HCT116 (cell line): ENCODE data around the gene CEP97. TPM values are rescaled to one million over a fixed set of nuclear protein-coding genes. Genes with fewer than 3 reads are reported as not detected.
A peak's percentile ranks its signal among the peaks of the same experiment; 100 is the strongest.
"Not testable (repeated sequence)": the region's sequence is repeated elsewhere in the genome, so short reads cannot be mapped to it uniquely, and the experiment has no call there.

Experiments used
- ATAC-seq: fragments of 200-7000 bp; cut with Tn5 transposase; 2 replicates; pipeline ENCODE4 v1.9.1; 2020; ENCODE audit warnings: mild to moderate bottlenecking, moderate library complexity
- BruUV-seq: library from RNA; stranded (reverse); fragments of 400-500 nt; replicated peaks from 2 replicates; lab custom pipeline; 2021; lab: Mats Ljungman, UMichigan
- CTCF ChIA-PET: fragments of 300-600 bp; sonication (Branson Sonifier 250); formaldehyde crosslinking; loops from one replicate; lab custom pipeline; 2021; ENCODE audit warnings: antibody characterized with exemption; lab: Charles Lee
- POLR2A ChIA-PET: fragments of 300-600, 350-600 bp; sonication (Branson Sonifier 250); formaldehyde crosslinking; loops from one replicate; lab custom pipeline; 2021; ENCODE audit warnings: antibody characterized with exemption; lab: Charles Lee
- RAD21 ChIA-PET, 2 experiments: fragments of 300-600 bp; sonication (Branson Sonifier 250); formaldehyde crosslinking; loops; one replicate each; lab custom pipeline; 2023; ENCODE audit warnings: low total read pairs in 2 of 2; ENCODE audit not compliant: uncharacterized antibody in 2 of 2, unreplicated experiment in 2 of 2, low non-redundant PET in 1 of 2; lab: Charles Lee
- DNase-seq: peaks from one replicate; pipeline ENCODE4 v3.0.0-alpha.2; 2010; ENCODE audit warnings: low read depth, low spot score
- H2AFZ ChIP-seq: fragments of 200-600 bp; shearing (Covaris generic), sonication (generic); 2 replicates; pipeline ENCODE4 v1.6.1; 2017; ENCODE audit warnings: low read depth, mixed run types, mixed read lengths, antibody characterized with exemption, low read length; ENCODE audit not compliant: poor library complexity, severe bottlenecking
- H3K27ac ChIP-seq: 2 replicates; pipeline ENCODE4 v1.5.1; 2012; ENCODE audit warnings: low read depth, low read length
- H3K27me3 ChIP-seq: fragments of 200-600 bp; sonication (generic); 2 replicates; pipeline ENCODE4 v1.6.1; 2016; ENCODE audit warnings: mixed run types, low read length, mixed read lengths; ENCODE audit not compliant: insufficient read depth
- H3K36me3 ChIP-seq, 2 experiments: fragments of 200-500 bp in 1 of 2; fragments of 200-600 bp in 1 of 2; sonication (Bioruptor generic) in 1 of 2; sonication (generic) in 1 of 2; 2 replicates each; pipeline versions ENCODE4 v1.5.1 to v1.6.1; 2014 to 2016; ENCODE audit warnings: low read length in 2 of 2, inconsistent platforms in 1 of 2, mixed read lengths in 1 of 2, mixed run types in 1 of 2; ENCODE audit not compliant: insufficient read depth in 2 of 2, control insufficient read depth in 1 of 2
- H3K4me1 ChIP-seq, 2 experiments: fragments of 200-600 bp in 1 of 2; sonication (generic) in 1 of 2; 2 replicates each; pipeline versions ENCODE4 v1.5.1 to v1.6.1; 2012 to 2017; ENCODE audit warnings: low read length in 2 of 2, inconsistent platforms in 1 of 2, mild to moderate bottlenecking in 1 of 2, mixed read lengths in 1 of 2, mixed run types in 1 of 2, moderate library complexity in 1 of 2; ENCODE audit not compliant: insufficient read depth in 2 of 2, control insufficient read depth in 1 of 2
- H3K4me2 ChIP-seq: fragments of 200-600 bp; sonication (generic); 2 replicates; pipeline ENCODE4 v1.6.1; 2017; ENCODE audit warnings: mixed run types, low read length, mixed read lengths
- H3K4me3 ChIP-seq, 2 experiments: fragments of 200-600 bp in 1 of 2; sonication (generic) in 1 of 2; replicated peaks in 1 of 2; 2 replicates each; pipeline ENCODE4 v1.5.1; 2011 to 2016; ENCODE audit warnings: low read length in 2 of 2, control low read depth in 1 of 2, low read depth in 1 of 2, mild to moderate bottlenecking in 1 of 2, mixed read lengths in 1 of 2, mixed run types in 1 of 2
- H3K79me2 ChIP-seq: fragments of 200-600 bp; sonication (generic); 2 replicates; pipeline ENCODE4 v1.6.1; 2017; ENCODE audit warnings: mild to moderate bottlenecking, mixed run types, low read length, moderate library complexity, mixed read lengths; ENCODE audit not compliant: insufficient read depth
- H3K9ac ChIP-seq: fragments of 200-600 bp; sonication (generic); 2 replicates; pipeline ENCODE4 v1.6.1; 2016; ENCODE audit warnings: low read length, mixed read lengths
- H3K9me2 ChIP-seq: fragments of 200-600 bp; sonication (generic), shearing (Covaris generic); 2 replicates; pipeline ENCODE4 v1.6.1; 2017; ENCODE audit warnings: mixed run types, mild to moderate bottlenecking, moderate library complexity; ENCODE audit not compliant: insufficient read depth
- H3K9me3 ChIP-seq, 2 experiments: fragments of 200-500 bp in 1 of 2; fragments of 200-600 bp in 1 of 2; sonication (Bioruptor generic) in 1 of 2; sonication (generic) in 1 of 2; 2 replicates each; pipeline ENCODE4 v1.6.1; 2014 to 2017; ENCODE audit warnings: low read length in 2 of 2, mixed read lengths in 2 of 2, inconsistent platforms in 1 of 2, low read depth in 1 of 2, mild to moderate bottlenecking in 1 of 2, mixed run types in 1 of 2, moderate library complexity in 1 of 2; ENCODE audit not compliant: control insufficient read depth in 1 of 2, insufficient read depth in 1 of 2
- H4K20me1 ChIP-seq: fragments of 200-600 bp; sonication (generic), shearing (Covaris generic); 2 replicates; pipeline ENCODE4 v1.6.1; 2017; ENCODE audit warnings: mixed run types, mild to moderate bottlenecking, moderate library complexity; ENCODE audit not compliant: insufficient read depth
- CTCF ChIP-seq, 3 experiments: fragments of 200-600 bp in 1 of 3; sonication (generic) in 1 of 3; IDR thresholded peaks in 2 of 3; conservative IDR thresholded peaks in 1 of 3; 2 replicates each; pipeline ENCODE4 v1.5.1; 2012 to 2017; ENCODE audit warnings: low read depth in 2 of 3, low read length in 2 of 3, antibody characterized with exemption in 1 of 3, borderline replicate concordance in 1 of 3, control low read depth in 1 of 3, mild to moderate bottlenecking in 1 of 3, mixed read lengths in 1 of 3, mixed run types in 1 of 3, moderate library complexity in 1 of 3; ENCODE audit not compliant: insufficient read depth in 1 of 3
- RAD21 ChIP-seq: IDR thresholded peaks from 2 replicates; pipeline ENCODE4 v1.6.1; 2012; ENCODE audit warnings: low read depth, mild to moderate bottlenecking
- intact Hi-C: fragments of 100-400 bp; cut with micrococcal nuclease; formaldehyde crosslinking; loops from 2 replicates; pipeline ENCODE4 v1.10.0; 2022
- total RNA-seq: library from RNA; stranded (reverse); gene quantifications from one replicate; pipeline ENCODE4 v1.2.1, GENCODE V29; 2021; ENCODE audit not compliant: unreplicated experiment

The CEP97 gene
- total RNA-seq, 1 experiment from 2014 or later = 15.7 TPM

- H3K27me3 ChIP-seq, intact Hi-C loops, H3K4me3 ChIP-seq, H4K20me1 ChIP-seq, H2AFZ ChIP-seq, CTCF ChIA-PET, H3K4me2 ChIP-seq, H3K9ac ChIP-seq, H3K4me1 ChIP-seq, H3K27ac ChIP-seq, H3K9me3 ChIP-seq, RAD21 ChIA-PET, BruUV-seq, POLR2A ChIA-PET, H3K79me2 ChIP-seq, H3K9me2 ChIP-seq, H3K36me3 ChIP-seq: not testable (repeated sequence)
- peak; percentile 98 for ATAC-seq
- peak; percentile 40 for DNase-seq
- peak; percentile 64 for TF ChIP-seq RAD21
- TF ChIP-seq CTCF (IDR thresholded peaks at IDR 0.05 in 2 of 3, conservative IDR thresholded peaks at IDR 0.05 in 1 of 3; ENCODE audit: borderline replicate concordance in 1 of 3, insufficient read depth in 1 of 3, low read depth in 2 of 3, low read length in 2 of 3) = peak; percentile 29 to 58 (median 46); a peak in 5 of 6 replicates
Measured at GRCh38 chr3:101693540-101693939, 30.9 kb upstream of the CEP97 start.

GRCh38 chr3:101694836-101695235 is 29.6 kb upstream of the CEP97 start:
- H3K4me1 ChIP-seq, ATAC-seq, BruUV-seq, H3K9me3 ChIP-seq, H4K20me1 ChIP-seq, POLR2A ChIA-PET, H3K79me2 ChIP-seq, H3K4me2 ChIP-seq, H3K27ac ChIP-seq, H3K4me3 ChIP-seq, CTCF ChIA-PET, H3K9me2 ChIP-seq, DNase-seq, H3K36me3 ChIP-seq, H3K9ac ChIP-seq, H2AFZ ChIP-seq, RAD21 ChIA-PET, H3K27me3 ChIP-seq: not testable (repeated sequence)
- intact Hi-C loops = loop anchor here (2.0 to 5.0 kb wide), 2 partner anchors 107 to 530 kb away; no protein-coding TSS in a partner anchor
